Endothelial cell of umbilical vein (primary cell): ENCODE results near the gene SP1.
"Not testable (repeated sequence)": the region's sequence is repeated elsewhere in the genome, so short reads cannot be mapped to it uniquely, and the experiment has no call there.

Experiments used
- CTCF ChIP-seq, 2 donors: IDR thresholded peaks; 1 replicate in 1 of 2; 2 replicates in 1 of 2; pipeline ENCODE4 v1.5.1; 2011; ENCODE audit warnings: low read length in 2 of 2, mild to moderate bottlenecking in 2 of 2, moderate library complexity in 2 of 2, control low read depth in 1 of 2, inconsistent platforms in 1 of 2, low read depth in 1 of 2; ENCODE audit not compliant: insufficient read depth in 1 of 2; ENCODE audit errors: extremely low read depth in 1 of 2
- EZH2 ChIP-seq: IDR thresholded peaks from 2 replicates; pipeline ENCODE4 v1.6.1; 2012; ENCODE audit warnings: borderline replicate concordance, low read depth, mild to moderate bottlenecking, moderate library complexity, low read length, inconsistent platforms; ENCODE audit not compliant: severe bottlenecking
- POLR2AphosphoS5 ChIP-seq: IDR thresholded peaks from 2 replicates; pipeline ENCODE4 v1.6.1; 2012; ENCODE audit warnings: low read depth, mild to moderate bottlenecking, control low read depth, low read length, moderate library complexity; ENCODE audit not compliant: insufficient read depth

- TF ChIP-seq CTCF (IDR thresholded peaks at IDR 0.05; ENCODE audit: extremely low read depth in 1 of 2, insufficient read depth in 1 of 2, low read depth in 1 of 2, low read length in 2 of 2); POLR2AphosphoS5; EZH2: not testable (repeated sequence)
Observed at GRCh38 chr12:53386381-53386780, 6.4 kb downstream of the SP1 start.
